ENCODE measurements around the gene COG7.

- TF ChIP-seq NFE2L1 (CRISPR knock-in tag; IDR thresholded peaks at IDR 0.05) (no peak), ZSCAN18 (CRISPR knock-in tag; IDR thresholded peaks at IDR 0.05) (no peak), CTCF (IDR thresholded peaks at IDR 0.05) (no peak), GABPB1 (CRISPR knock-in tag; IDR thresholded peaks at IDR 0.05) (no peak), USF2 (CRISPR knock-in tag; IDR thresholded peaks at IDR 0.05) (no peak), ZNF232 (CRISPR knock-in tag; IDR thresholded peaks at IDR 0.05) (no peak), CREB1 (CRISPR knock-in tag; IDR thresholded peaks at IDR 0.05) (no peak), PRDM15 (CRISPR knock-in tag; IDR thresholded peaks at IDR 0.05) (no peak), ESRRA (CRISPR knock-in tag; IDR thresholded peaks at IDR 0.05; ENCODE audit: borderline replicate concordance) (no peak), NR2C2 (CRISPR knock-in tag; IDR thresholded peaks at IDR 0.05) (no peak), HMGXB4 (CRISPR knock-in tag; IDR thresholded peaks at IDR 0.05) (no peak), TCF7 (CRISPR knock-in tag; IDR thresholded peaks at IDR 0.05; ENCODE audit: low read depth) (no peak)
Observed at GRCh38 chr16:23501291-23501690, 48.3 kb upstream of the COG7 start.
